ENCODE measurements around the gene STARD3NL.
"Not testable (repeated sequence)": the region's sequence is repeated elsewhere in the genome, so short reads cannot be mapped to it uniquely, and the experiment has no call there.

STARD3NL gene

GRCh38 chr7:38262545-38262944 is 84.5 kb downstream of the STARD3NL start:
- DNase-seq (ENCODE audit: extremely low read depth in 1 of 2, low read depth in 1 of 2): no peak

- not testable (repeated sequence) for DNase-seq (ENCODE audit: extremely low read depth in 1 of 2, low read depth in 1 of 2)
Measured at GRCh38 chr7:38263274-38263673, 85.2 kb downstream of the STARD3NL start.

GRCh38 chr7:38264602-38265001 is 86.6 kb downstream of the STARD3NL start:
- DNase-seq (ENCODE audit: extremely low read depth in 1 of 2, low read depth in 1 of 2): not testable (repeated sequence)

- DNase-seq (ENCODE audit: extremely low read depth in 1 of 2, low read depth in 1 of 2): not testable (repeated sequence)
Measured at GRCh38 chr7:38265958-38266357, 87.9 kb downstream of the STARD3NL start.

GRCh38 chr7:38269704-38270346 is 91.8 kb downstream of the STARD3NL start:
- DNase-seq (ENCODE audit: extremely low read depth in 1 of 2, low read depth in 1 of 2): not testable (repeated sequence)

GRCh38 chr7:38270405-38270804 is 92.4 kb downstream of the STARD3NL start:
- not testable (repeated sequence) for DNase-seq (ENCODE audit: extremely low read depth in 1 of 2, low read depth in 1 of 2)

- no peak for DNase-seq (ENCODE audit: extremely low read depth in 1 of 2, low read depth in 1 of 2)
Measured at GRCh38 chr7:38273286-38273995, 95.4 kb downstream of the STARD3NL start, which contains the start of gene TARP. TSS of gene TARP (minus strand) at chr7:38273636.

- no peak for DNase-seq (ENCODE audit: extremely low read depth in 1 of 2, low read depth in 1 of 2)
Measured at GRCh38 chr7:38274486-38274885, 96.4 kb downstream of the STARD3NL start.

- no peak for DNase-seq (ENCODE audit: extremely low read depth in 1 of 2, low read depth in 1 of 2)
Measured at GRCh38 chr7:38274927-38275620, 97.0 kb downstream of the STARD3NL start.

GRCh38 chr7:38276096-38276877 is 98.2 kb downstream of the STARD3NL start:
- no peak for DNase-seq (ENCODE audit: extremely low read depth in 1 of 2, low read depth in 1 of 2)

GRCh38 chr7:38280000-38280399 is 102.0 kb downstream of the STARD3NL start:
- DNase-seq (ENCODE audit: extremely low read depth in 1 of 2, low read depth in 1 of 2): no peak

Data from stimulated activated CD8-positive, alpha-beta memory T cell treated with anti-CD3 and anti-CD28 coated beads, Interleukin-7, amount 100 ng/mL, for 48 hours (primary cell).